ENCODE results near the gene IGF1.

IGF1 gene

DNA sequence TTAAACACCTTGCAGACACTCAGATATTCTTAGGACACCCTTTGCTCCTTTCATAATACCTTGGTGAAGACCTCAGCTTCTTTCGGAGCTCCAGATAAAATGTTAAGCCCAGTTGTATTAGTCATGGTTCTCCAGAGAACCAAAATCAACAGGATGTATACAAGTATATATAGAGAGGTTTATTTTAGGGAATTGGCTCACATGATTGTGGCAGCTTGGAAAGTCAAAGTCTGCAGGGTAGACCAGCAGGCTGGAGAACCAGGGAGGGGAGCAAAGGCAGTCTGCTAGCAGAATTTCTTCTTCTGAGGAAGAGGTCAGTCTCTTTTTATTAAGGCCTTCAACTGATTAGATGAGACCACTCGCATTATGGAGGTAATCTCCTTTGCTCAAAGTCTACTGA is 6.9 kb upstream of the IGF1 start:
- no peak for DNase-seq

DNA sequence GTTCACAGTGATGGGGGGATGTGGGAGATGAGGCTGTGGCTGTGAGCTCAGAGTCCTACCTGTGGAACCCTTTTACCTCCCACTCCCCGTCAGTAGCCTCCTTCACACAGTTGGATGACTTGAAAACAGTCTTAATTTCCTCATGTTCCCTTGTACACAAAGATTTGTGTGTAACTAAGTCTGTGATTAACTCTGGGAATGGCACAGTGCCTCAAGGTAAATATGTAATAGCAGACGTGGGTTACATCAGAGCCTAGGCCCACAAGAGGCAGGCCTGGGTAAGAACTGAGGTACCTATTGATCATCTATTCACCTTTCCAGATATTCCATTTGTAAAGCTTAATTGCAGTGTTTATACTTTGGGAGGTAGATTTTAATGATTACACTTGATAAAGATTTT is 5.8 kb upstream of the IGF1 start:
- DNase-seq, result no peak

DNA sequence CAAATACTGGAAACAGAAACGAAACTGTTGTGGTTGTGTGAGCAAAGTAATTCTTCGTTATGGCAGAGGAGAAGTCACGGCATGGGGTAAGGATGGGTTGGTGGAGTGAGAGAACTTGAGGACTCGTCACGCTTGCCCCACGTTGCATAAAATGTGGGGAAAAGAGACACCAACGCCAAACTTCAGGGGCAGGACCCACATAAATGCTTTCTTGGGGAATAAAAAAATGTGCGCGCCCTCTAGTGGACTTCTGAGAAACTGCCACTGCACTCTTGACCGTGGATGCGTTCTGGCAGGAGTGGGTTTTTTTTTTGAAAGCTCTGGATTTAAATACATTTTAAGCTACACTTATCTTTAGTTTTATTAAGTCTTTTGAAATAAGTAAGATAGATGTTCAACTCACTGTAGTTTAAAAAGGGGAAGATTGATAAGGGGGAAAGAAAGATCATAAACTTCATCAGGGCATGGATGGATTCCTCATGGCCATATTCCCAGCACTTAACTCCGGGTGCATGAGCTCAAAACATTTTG is 4.1 kb upstream of the IGF1 start:
- DNase-seq, result peak; percentile 23

DNA sequence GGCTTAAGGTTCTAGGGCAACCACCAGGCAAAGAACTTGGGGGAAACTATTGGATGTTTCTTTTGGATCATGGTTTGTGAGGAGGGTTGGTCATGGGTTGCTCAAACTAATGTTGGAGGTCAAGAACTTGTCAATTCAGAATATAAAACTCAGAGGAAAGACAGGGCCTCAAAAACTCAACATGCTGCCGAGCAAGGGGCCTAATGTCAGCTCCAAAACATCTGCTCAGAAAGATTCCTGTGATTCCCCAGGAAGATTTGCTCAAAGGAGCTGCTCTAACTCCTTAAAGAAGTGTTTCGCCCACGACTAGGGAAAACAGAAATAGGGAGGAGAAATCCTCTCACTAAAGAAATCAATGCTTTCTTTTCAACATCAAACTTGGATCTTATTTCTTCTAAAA is 3.7 kb upstream of the IGF1 start:
- DNase-seq, result no peak

DNA sequence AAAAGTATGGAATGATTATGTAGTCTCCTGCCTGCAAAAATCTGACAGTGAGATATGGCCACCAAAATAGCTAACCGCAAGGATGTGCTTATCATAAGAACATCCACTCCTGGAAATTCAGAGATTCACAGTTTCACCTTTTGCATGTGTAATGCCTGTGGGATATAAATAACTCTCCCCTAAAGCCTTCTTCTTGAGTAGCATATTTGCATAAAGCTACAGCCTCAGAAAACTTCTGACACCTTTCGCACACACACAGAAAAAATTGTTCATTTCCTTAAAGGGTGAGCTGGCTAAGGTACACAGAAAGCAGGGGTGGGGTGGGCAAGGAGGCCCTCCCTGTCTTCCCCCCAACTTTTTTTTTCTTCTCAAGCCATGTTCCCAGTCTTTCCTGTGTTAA is 3.1 kb upstream of the IGF1 start:
- no peak for DNase-seq

DNA sequence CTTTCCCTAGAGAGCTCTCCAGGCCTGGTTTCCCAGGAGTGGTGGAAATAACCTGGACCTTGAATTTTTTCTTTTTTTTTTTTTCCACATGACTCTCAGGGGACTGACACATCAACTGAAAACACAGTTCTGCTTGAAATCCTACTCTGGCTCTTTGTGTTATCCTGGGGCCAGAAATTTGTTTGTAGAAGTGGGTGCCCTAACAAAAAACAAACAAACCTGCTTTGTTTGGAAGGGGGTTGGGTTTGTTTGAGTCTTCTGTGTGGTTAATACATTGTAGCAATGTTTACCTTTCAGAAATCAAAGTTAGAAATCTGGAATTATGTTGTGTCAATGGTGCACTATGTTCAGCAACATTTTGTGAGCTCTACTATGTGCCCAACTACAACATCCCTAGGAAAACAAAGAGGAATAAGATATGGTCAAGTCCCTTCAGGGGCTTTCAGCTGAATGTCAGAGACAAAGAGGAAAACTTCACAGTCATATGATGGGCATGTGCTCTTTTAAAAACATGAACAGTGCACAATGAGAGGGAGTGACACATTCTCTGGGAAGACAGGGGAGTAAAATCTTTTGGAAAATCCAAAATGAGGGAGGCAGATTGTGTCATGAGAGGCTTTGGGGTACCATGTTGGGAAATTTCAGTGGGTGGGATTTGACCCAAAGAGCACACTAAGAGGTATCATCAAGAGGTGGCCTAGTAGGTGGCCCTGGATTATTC is 1.5 kb upstream of the IGF1 start:
- no peak for DNase-seq

DNA sequence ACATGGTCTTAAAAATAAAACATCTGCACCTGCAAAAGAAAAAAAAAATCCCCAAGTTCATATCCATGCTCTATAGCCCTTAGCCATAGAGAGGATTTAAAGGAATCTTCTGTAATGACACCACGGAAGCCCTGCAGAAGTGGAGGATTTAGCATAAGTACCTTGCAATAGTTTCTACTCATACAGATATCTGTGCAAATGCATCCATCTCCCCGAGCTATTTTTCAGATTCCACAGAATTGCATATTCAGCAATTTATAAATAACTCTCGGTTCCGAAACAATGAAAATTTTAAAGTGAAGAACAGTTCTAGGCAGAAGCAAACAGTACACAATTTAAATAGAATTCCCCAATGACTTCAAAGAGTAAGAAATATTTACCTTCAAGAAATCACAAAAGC is 424 bp downstream of the IGF1 start:
- no peak for DNase-seq

DNA sequence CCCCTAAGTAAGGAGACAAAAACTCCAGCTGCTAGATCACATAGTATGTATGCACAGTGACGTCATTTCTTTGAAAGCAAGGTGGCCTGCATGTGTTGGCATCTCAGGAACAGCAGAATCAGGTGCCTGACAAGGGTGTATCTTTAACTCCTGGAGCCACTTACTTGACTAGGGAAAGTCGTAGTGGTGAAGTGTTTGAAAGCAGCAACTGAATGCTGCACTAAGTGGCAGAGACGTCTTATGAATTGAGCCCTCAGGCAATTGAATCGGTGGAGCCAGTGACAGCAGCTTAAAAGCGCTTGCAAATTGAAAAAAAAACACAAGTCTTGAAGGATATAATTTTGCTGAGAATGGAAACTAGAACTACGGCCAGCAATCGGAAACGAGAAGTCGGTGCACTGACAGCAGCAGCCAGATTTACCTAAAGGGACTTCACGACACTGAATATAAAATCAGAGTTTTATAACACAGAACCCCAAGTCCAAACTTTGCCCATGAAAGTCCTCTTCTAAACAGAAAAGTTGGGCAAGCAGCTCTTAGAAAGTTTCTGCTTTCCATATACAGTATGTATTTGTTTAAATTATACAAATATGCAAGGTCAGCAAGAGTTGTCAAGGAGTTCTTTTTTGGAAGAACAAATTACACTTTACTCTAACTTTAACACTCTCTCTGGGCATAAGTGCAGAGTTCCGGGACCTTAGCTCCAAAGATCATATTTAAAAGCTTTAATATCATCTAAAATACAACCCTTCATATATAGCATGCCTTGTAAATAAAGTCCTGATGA is 1.1 kb downstream of the IGF1 start:
- DNase-seq, result no peak

DNA sequence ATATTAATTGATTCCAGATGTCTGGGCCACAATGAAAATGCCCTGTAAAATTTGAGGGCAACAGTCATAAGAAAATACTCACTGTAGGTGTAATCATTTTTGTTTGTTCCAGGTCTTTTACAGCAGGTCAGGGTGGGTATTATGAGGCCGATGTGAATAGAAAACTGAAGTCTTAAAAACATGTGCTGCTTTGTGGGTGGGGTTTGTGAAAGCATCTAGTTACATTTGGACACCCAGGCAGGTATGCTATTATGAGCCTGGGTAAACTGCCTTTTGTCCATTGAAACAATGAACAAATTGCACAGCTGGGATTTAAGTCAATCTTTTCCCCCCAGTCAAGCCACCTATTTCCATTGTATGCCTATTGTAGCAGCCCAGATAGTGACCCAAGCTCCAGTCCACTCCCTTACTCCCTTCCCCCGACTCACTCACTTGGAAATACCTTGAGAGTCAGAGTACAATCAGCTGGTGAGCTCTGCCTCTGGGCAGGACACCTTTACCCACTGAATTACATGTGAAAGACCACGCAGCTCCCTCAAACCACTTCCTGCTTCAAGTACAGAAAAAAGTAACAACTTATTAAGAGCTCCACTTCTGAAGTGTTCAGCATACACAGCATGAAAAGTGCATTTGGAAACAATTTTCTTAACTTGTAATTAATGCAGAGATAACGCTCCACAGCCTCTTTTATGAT is 1.8 kb downstream of the IGF1 start:
- DNase-seq, result no peak

DNA sequence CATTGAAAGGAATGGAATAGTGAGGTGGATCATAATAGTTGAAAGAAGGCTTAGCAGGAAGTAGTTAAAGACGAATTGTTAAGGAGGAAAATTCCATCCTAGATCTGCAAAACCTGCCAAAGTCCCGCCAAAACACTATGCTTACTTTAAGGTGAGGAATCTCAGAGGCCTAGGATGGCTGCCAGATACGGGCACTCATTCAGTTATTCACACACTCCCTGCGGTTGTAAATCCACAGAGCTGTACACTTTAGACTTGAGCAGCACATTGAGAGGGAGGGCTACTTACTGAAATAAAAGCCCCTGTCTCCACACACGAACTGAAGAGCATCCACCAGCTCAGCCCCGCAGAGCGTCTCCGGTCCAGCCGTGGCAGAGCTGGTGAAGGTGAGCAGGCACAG is 5.0 kb downstream of the IGF1 start:
- DNase-seq, result no peak

DNA sequence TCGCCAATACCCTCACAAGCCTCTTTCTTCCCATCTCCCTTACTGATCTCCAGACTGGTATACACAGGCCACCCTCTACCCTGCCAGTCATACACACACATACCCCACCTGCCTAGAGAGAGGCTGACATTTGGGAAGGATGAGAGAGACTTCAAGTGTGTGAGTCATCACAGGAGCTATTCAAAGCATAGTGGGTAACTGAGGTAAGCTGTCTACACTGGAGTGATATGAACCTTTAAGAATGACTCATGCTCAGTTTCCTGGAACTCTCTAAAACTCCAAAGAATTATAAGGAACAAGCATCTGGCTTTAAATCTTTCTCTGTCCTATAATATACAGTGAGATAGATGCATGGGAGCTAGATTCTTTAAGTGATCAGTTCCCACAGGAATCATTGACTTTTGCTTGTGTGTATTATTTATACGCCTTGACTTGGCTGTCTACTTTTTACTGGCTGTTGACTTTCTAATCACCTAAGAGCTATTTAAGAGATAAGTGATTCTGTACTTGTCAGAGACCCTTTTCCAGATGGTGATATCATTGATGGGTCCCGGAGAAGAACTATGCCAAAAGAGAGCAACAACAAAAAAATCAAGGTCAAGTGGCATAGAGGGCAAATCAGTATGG is 5.8 kb downstream of the IGF1 start:
- DNase-seq, result no peak

DNA sequence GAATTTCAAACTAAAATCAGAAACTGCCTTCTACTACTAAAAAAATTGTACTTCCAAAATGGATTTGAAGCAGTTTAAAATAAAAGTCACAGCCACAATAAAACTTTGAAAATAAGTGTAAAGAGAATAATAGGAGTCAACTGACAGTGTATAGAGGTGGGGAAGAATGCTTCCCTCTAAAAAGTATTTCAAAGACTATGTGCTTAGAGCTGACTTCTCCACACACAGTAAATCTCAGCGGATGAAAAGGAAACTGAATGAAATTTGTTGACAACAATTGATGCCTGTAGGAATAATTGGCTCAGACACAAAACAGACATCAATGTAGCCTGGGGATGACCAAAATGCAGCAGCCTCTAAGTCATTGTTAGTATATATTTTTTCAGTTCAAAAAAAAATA is 7.9 kb downstream of the IGF1 start:
- DNase-seq, result no peak

DNA sequence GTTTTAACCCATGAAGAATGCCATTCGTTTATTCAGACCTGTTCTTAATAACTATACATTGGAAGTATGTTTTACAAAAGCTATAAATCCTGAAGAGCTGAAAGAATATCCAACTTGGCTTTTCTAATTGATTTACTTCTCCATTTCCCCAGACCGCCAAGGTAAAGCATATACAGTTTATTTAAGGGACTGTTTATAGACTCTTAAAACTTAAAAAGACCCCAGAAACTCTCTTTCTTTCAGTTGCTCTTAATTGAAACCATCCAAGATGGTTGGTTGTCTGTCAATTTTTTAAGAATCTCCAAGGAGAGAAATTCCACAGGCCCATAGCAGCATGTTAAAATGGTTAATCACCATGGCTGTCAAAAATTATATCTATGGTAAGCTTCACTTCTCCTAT is 8.8 kb downstream of the IGF1 start:
- DNase-seq, result no peak

DNA sequence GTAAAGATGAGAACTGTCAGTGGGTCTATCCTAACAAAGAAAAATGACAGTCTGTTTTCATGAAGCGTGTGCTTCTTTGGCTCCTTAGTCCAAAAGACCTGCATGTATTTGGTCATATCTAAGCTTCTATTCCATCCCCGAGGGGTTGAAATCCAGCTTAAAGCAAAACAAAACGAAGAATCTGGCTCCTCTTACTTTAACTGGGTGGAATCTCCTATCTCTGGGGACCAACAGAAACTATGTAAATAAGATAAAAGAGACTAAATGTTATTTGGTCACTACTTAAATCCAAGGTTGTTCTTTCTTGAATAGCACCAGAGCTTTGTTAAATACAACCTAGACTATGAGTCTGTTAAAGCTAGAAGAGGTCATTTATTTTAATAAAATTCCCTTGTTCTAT is 9.4 kb downstream of the IGF1 start:
- no peak for DNase-seq

DNA sequence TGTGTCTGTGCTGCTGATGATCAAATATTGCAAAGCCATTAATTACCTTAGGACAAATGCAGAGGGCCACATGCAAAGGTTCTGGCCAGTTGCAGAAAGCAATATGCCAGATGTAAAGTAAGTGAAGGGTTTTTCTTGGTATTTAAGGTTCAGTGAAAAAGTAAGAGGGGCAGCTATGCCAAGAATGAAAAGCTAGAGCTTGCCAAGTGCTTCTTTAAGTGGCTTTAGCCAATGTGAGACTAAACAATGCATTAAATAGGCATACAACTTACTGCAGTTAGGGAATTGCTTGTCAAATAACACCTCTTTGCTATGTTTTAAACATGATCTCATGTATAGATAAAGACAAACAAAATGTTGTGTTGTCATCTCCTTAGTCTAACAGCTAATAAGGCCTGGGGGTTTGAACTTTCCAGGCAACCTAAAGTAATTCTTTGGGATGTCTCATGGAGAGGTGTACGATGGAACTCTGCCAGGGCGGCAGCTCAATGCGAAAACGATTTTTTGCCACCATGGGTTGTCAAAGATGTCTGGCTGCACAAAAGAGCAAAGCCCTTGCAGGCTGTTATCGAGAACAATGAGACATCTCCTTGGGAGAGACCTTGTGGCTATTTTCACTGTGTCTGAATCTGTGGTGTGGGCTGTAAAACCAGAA is 12.0 kb downstream of the IGF1 start:
- DNase-seq, result no peak

DNA sequence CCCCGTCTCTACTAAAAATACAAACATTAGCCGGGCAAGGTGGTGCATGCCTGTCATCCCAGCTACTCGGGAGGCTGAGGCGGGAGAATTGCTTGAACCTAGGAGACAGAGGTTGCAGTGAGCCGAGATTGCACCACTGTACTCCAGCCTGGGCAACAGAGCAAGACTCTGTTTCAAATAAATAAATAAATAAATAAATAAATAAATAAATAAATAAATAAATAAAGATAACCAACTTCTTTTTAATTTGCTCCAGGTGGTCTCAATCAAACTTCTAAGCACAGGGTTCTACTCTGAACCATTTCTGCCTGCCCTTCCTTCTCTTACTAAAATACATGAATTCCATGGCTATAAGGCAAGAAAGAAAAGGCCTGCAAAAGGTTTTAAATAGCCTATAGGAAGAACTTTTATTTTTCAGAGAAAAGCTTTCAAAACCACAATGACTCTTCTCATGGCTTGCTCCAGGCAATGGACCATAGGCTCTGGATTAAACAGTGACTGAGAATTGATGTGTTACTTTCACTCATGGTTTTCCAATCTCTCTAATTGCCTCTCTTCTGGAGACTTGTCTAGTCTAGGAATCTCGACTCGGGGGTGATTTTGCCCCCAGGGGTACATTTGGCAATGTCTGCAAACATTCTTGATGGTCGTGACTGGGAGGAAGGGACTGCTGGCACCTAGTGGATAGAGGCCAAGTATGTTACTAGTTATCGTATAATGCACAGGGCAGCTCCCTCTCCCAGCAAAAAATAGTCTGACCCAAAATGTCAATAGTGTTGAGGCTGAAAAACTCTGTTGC is 14.4 kb downstream of the IGF1 start:
- no peak for DNase-seq

DNA sequence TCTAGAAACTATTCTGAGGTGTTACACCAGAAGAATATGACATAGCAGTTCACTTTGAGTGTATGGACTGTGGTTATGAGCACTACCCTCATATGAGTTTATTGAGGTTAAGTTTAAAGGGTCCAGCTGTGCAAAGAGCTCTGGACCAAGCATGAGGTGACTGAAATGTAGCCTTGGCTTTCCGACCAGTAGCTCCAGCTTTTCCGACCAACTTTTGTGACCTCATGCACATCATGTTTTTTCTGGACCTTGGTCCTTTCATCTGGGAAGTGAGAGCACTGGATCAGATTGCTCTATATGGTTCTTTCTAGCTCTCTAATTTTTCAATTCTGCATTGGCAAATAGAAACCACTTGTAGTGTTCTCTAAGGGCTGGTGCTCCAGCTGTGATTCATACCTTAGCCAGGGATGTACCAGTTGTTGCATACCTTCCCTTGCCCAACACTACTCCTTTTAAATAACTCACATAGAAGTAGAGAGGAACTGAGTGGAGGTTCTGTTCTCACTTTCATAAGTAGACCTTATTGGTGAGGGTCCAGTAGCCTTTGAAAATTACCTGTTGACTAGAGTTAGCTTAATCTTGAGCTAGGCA is 16.6 kb downstream of the IGF1 start:
- DNase-seq, result no peak

DNA sequence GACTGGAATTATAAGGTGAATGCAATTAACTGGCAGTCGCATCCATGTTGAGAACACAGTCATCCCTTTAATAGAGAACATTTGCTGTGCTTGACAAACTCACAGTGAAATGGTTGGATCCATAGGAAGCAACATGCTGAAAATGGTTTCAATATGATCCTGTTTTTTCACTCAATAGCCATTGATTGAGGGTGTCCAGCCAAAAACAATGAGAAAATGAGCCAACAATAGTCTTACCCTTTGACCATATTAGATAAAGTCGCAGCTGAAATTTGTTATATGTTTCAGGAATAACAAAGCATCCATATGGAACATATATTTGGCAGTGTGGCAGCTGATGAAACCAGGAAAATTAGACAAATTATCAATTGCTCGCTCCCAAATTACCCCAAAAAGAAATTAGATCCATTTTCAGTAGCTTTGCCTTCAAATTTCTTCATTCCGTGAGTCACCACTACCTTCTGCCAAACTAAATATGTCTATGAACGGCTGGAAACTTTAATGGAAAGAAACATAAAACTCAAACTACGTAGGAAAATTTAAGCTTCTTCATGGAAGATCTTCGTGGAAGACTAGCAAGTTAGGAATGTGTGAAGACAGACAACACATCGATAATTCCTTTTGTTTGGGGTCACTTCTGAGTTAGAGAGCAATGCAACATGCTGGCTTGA is 17.4 kb downstream of the IGF1 start:
- DNase-seq, result no peak

DNA sequence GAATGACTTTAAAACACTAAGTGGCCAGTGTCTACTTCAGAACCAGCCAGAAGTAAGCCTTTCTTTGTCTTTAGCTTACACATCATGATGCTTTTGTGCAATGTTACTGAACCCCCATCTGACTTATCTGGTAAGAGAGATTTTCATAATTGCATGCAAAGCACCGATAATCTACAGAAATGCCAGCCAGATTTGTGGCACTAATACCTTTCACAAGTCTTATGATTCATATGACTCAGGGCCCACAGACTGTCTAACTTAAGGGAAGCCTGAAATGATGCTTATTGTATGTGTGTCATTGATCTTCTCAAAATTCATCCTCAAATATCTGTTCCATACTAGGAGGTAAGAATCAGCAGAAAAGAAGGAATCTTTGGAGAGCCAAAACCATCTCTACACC is 18.0 kb downstream of the IGF1 start:
- DNase-seq, result no peak

DNA sequence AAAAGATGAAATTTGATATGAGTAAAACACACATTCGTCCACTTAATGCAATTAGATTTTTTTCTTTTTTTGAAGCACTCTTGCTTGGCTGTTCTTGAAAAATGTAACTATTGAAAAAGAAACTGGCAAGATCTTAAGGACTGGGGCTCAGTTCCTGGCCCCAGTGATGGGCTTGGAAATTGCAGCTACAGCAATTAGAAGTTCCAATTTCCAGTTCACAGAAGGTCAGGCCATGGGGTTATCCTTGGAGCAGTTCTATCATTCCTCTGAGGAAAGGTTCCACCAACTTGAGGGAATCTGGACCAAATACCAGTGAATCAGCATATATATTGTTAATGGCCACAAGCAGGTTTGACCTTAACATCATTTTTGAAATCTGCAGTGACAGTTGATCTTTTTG is 18.9 kb downstream of the IGF1 start:
- DNase-seq, result no peak

DNA sequence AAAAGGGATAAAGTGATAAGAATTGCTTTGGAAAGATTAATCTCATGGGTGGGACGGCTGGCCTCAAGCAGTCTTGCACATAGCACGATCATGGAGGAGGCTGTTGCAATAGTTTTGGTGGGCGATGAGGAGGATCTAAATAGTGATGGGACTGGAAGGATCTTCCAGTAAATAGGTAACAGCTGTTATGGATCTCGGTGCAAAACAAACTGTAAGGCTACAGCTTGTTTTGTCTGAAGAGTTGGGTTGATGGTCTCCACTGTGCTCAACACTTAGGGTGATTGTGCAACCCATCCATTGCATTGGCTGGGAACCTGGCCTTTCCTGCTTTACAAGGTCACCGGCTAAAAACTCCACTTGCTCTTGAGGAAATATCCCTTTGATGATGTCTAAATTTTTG is 21.0 kb downstream of the IGF1 start:
- no peak for DNase-seq
